Breast epithelium (tissue), 3 donors: Measurements from ENCODE around the gene PCDH9.

ENCODE experiments used
- POLR2A ChIP-seq: fragments of 450-650 bp; IDR thresholded peaks from one replicate; pipeline ENCODE4 v1.6.1; 2016; ENCODE audit warnings: antibody characterized with exemption, mild to moderate bottlenecking, moderate library complexity
- POLR2AphosphoS5 ChIP-seq, 3 donors: sonication (generic); formaldehyde crosslinking; IDR thresholded peaks; one replicate each; pipeline ENCODE4 v1.6.1; 2017; ENCODE audit warnings: antibody characterized with exemption in 3 of 3
- TF ChIP-seq, protein P1 (sequence below), 3 donors: fragments of 450-650 bp; IDR thresholded peaks; one replicate each; pipeline ENCODE4 v1.5.1; 2016 to 2017; ENCODE audit warnings: antibody characterized with exemption in 3 of 3, mild to moderate bottlenecking in 3 of 3, moderate library complexity in 3 of 3

DNA sequence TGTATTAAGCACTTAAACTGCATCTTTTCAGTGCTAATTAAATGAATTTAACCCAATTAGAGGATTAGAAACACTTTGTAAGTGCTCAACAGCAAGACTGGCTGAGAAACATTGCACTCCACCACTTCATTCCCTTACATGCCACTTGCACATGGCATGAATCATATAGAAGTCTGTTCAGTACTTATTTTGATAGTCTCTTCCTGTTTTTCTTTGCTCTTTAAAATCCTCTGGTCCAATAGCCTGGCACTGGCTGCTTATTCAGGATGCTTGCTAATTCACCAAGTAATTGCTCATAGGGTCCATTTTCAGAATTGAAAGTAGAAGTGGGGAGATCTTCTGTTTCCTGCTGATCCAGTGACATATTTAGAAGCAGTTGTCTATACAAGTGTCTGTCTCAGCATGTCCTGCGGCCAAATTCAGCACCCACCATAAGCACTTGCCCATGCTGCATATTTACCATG is 900.1 kb downstream of the PCDH9 start:
- TF ChIP-seq, protein P1, sequence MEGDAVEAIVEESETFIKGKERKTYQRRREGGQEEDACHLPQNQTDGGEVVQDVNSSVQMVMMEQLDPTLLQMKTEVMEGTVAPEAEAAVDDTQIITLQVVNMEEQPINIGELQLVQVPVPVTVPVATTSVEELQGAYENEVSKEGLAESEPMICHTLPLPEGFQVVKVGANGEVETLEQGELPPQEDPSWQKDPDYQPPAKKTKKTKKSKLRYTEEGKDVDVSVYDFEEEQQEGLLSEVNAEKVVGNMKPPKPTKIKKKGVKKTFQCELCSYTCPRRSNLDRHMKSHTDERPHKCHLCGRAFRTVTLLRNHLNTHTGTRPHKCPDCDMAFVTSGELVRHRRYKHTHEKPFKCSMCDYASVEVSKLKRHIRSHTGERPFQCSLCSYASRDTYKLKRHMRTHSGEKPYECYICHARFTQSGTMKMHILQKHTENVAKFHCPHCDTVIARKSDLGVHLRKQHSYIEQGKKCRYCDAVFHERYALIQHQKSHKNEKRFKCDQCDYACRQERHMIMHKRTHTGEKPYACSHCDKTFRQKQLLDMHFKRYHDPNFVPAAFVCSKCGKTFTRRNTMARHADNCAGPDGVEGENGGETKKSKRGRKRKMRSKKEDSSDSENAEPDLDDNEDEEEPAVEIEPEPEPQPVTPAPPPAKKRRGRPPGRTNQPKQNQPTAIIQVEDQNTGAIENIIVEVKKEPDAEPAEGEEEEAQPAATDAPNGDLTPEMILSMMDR (IDR thresholded peaks at IDR 0.05), result no peak
- TF ChIP-seq POLR2A (no peak), POLR2AphosphoS5 (IDR thresholded peaks at IDR 0.05) (no peak)
